ENCODE results near the gene RBM8A.
"Not testable (repeated sequence)": the region's sequence is repeated elsewhere in the genome, so short reads cannot be mapped to it uniquely, and the experiment has no call there.

RBM8A gene

GRCh38 chr1:145956361-145956760 is 29.1 kb upstream of the RBM8A start:
- DNase-seq = no peak

GRCh38 chr1:145955436-145955835 is 28.2 kb upstream of the RBM8A start:
- no peak for DNase-seq

GRCh38 chr1:145953861-145954260 is 26.6 kb upstream of the RBM8A start:
- DNase-seq = no peak

- no peak for DNase-seq
Observed at GRCh38 chr1:145952903-145953302, 25.6 kb upstream of the RBM8A start.

GRCh38 chr1:145951526-145951925 is 24.2 kb upstream of the RBM8A start:
- no peak for DNase-seq

- no peak for DNase-seq
Observed at GRCh38 chr1:145949219-145949618, 21.9 kb upstream of the RBM8A start.

GRCh38 chr1:145947551-145947950 is 20.3 kb upstream of the RBM8A start:
- DNase-seq = no peak

- no peak for DNase-seq
Observed at GRCh38 chr1:145946477-145946986, 19.2 kb upstream of the RBM8A start.

- DNase-seq = no peak
Observed at GRCh38 chr1:145944532-145944931, 17.2 kb upstream of the RBM8A start.

- no peak for DNase-seq
Observed at GRCh38 chr1:145942871-145943270, 15.6 kb upstream of the RBM8A start.

- DNase-seq = no peak
Observed at GRCh38 chr1:145942405-145942804, 15.1 kb upstream of the RBM8A start.

- no peak for DNase-seq
Observed at GRCh38 chr1:145937436-145937835, 10.2 kb upstream of the RBM8A start.

- no peak for DNase-seq
Observed at GRCh38 chr1:145936247-145936646, 9.0 kb upstream of the RBM8A start.

GRCh38 chr1:145935708-145936107 is 8.4 kb upstream of the RBM8A start:
- DNase-seq = no peak

GRCh38 chr1:145932522-145933009 is 5.3 kb upstream of the RBM8A start:
- not testable (repeated sequence) for DNase-seq

- DNase-seq = no peak
Observed at GRCh38 chr1:145927916-145928643, 796 bp upstream of the RBM8A start.

GRCh38 chr1:145926686-145927062 is 610 bp downstream of the RBM8A start:
- no peak for DNase-seq

GRCh38 chr1:145922266-145922665 is 5.0 kb downstream of the RBM8A start:
- DNase-seq = no peak

- not testable (repeated sequence) for DNase-seq
Observed at GRCh38 chr1:145920297-145920696, 7.0 kb downstream of the RBM8A start.

- DNase-seq = no peak
Observed at GRCh38 chr1:145918992-145919939, 8.0 kb downstream of the RBM8A start.

GRCh38 chr1:145918144-145918991 is 8.9 kb downstream of the RBM8A start, which contains the start of gene PEX11B:
PEX11B (minus strand) TSS chr1:145918717; CDS start chr1:145918688, 29 bp downstream.
- peak; percentile 97 for DNase-seq

- no peak for DNase-seq
Observed at GRCh38 chr1:145917595-145917994, 9.7 kb downstream of the RBM8A start.

Data from effector CD8-positive, alpha-beta T cell (primary cell).